Motor neuron (in vitro differentiated cells): Measurements from ENCODE around the gene TADA2B. TPM values are rescaled to one million over a fixed set of nuclear protein-coding genes. Genes with fewer than 3 reads are reported as not detected.

Experiments
- ATAC-seq, 8 experiments: fragments of 200-7000 bp; cut with Tn5 transposase; replicated peaks in 6 of 8; 2 replicates each; pipeline ENCODE4 v1.8.0; 2021; ENCODE audit warnings: mild to moderate bottlenecking in 8 of 8, moderate library complexity in 8 of 8
- H3K27ac ChIP-seq, 2 donors: fragments of 250-450 bp; sonication (Bioruptor Pico); 2 replicates each; pipeline ENCODE4 v1.9.0; 2021; ENCODE audit warnings: antibody characterized with exemption in 2 of 2, mild to moderate bottlenecking in 2 of 2, moderate library complexity in 1 of 2
- H3K4me1 ChIP-seq, 2 donors: fragments of 250-450 bp; sonication (Bioruptor Pico); replicated peaks in 1 of 2; 2 replicates each; pipeline ENCODE4 v1.6.1; 2021; ENCODE audit warnings: antibody characterized with exemption in 2 of 2, mild to moderate bottlenecking in 2 of 2, moderate library complexity in 1 of 2
- H3K4me3 ChIP-seq, 5 donors: fragments of 250-450 bp; sonication (Bioruptor Pico); 2 replicates each; pipeline ENCODE4 v1.9.0; 2021; ENCODE audit warnings: antibody characterized with exemption in 5 of 5, mild to moderate bottlenecking in 5 of 5, moderate library complexity in 4 of 5
- WGBS, 10 experiments: fragments of 450-650 bp; shearing (Covaris generic); methylation state at CpG; one replicate each; pipeline ENCODE4 v1.0.0; 2022; 5-methylcytosine and 5-hydroxymethylcytosine counted together
- in situ Hi-C, 9 experiments: fragments of 400-800 bp; cut with MboI; loops; one replicate each; pipeline ENCODE4 v1.15.0; 2021; ENCODE audit warnings: low sequenced_read_pairs in 9 of 9, low pct_unique_long_range_greater_than_20kb in 2 of 9; ENCODE audit not compliant: unreplicated experiment in 9 of 9
- total RNA-seq, 8 experiments: library from RNA; unstranded; fragments of 300-600 nt; gene quantifications; 2 replicates each; pipeline versions ENCODE4 v1.2.3 to v1.2.4, GENCODE V29; 2022

The TADA2B gene
- total RNA-seq, 8 experiments from 2014 or later = 11.2 to 19.8 (median 13.7) TPM

- Histone ChIP-seq H3K4me3 (no peak overlapping the region), H3K27ac (no peak overlapping the region), H3K4me1 (no peaks in the 10 kb centered on the region)
- in situ Hi-C loops = no loop called here
- no peak for ATAC-seq
- 73 to 100% (median 91%) methylated on average over 1 to 8 of the region's 12 CpGs; no CpG with 5 or more reads in 3 of the 10 experiments for WGBS, 10 experiments
These were observed 35.8 kb upstream of the TADA2B start for GRCh38 chr4:7007142-7007907.

- Histone ChIP-seq H3K27ac (no peak overlapping the region), H3K4me1 (no peaks in the 10 kb centered on the region), H3K4me3 (no peak overlapping the region)
- ATAC-seq = no peak
- in situ Hi-C loops = no loop called here
- 57 to 100% (median 76%) methylated on average over 1 to 2 of the region's 2 CpGs; no CpG with 5 or more reads in 4 of the 10 experiments for WGBS, 10 experiments
These were observed 35.2 kb upstream of the TADA2B start for GRCh38 chr4:7007944-7008343.

GRCh38 chr4:7009564-7009963 is 33.6 kb upstream of the TADA2B start:
- H3K27ac ChIP-seq = no peak overlapping the region
- in situ Hi-C loops = no loop called here
- no peaks in the 10 kb centered on the region for H3K4me1 ChIP-seq
- H3K4me3 ChIP-seq = no peak overlapping the region
- 35 to 100% (median 100%) methylated on average over 1 to 5 of the region's 5 CpGs; no CpG with 5 or more reads in 3 of the 10 experiments for WGBS, 10 experiments
- ATAC-seq = peak in 3 of 8 experiments; percentile 73 to 96 (median 80)

GRCh38 chr4:7013175-7013574 is 30.0 kb upstream of the TADA2B start:
- in situ Hi-C loops = no loop called here
- WGBS, 10 experiments = 90 to 100% (median 97%) methylated on average over 2 to 5 of the region's 11 CpGs; no CpG with 5 or more reads in 3 of the 10 experiments
- Histone ChIP-seq H3K4me1 (no peaks in the 10 kb centered on the region), H3K4me3 (no peak overlapping the region), H3K27ac (no peak overlapping the region)
- ATAC-seq = no peak

- Histone ChIP-seq H3K27ac (no peak overlapping the region), H3K4me1 (no peaks in the 10 kb centered on the region), H3K4me3 (no peak overlapping the region)
- in situ Hi-C loops = no loop called here
- no peak for ATAC-seq
- 80 to 100% (median 95%) methylated on average over 1 to 4 of the region's 12 CpGs; no CpG with 5 or more reads in 5 of the 10 experiments for WGBS, 10 experiments
These were observed 28.4 kb upstream of the TADA2B start for GRCh38 chr4:7014815-7015214.

GRCh38 chr4:7015383-7016035 is 27.7 kb upstream of the TADA2B start:
- in situ Hi-C loops = no loop called here
- WGBS, 10 experiments = 40 to 100% (median 93%) methylated on average over 1 to 10 of the region's 12 CpGs; no CpG with 5 or more reads in 1 of the 10 experiments
- H3K27ac ChIP-seq = no peak overlapping the region

GRCh38 chr4:7016086-7016485 is 27.1 kb upstream of the TADA2B start:
- 50 to 100% (median 70%) methylated on average over 1 to 8 of the region's 11 CpGs; no CpG with 5 or more reads in 4 of the 10 experiments for WGBS, 10 experiments
- H3K27ac ChIP-seq = no peak overlapping the region
- ATAC-seq = no peak
- no peaks in the 10 kb centered on the region for H3K4me1 ChIP-seq
- in situ Hi-C loops = no loop called here
- no peak overlapping the region for H3K4me3 ChIP-seq

More at GRCh38 chr4:7015383-7016035, 27.7 kb upstream of the TADA2B start:
- ATAC-seq = no peak
- Histone ChIP-seq H3K4me3 (no peak overlapping the region), H3K4me1 (no peaks in the 10 kb centered on the region)

GRCh38 chr4:7016512-7016911 is 26.7 kb upstream of the TADA2B start:
- Histone ChIP-seq H3K4me1 (no peaks in the 10 kb centered on the region), H3K4me3 (no peak overlapping the region), H3K27ac (no peak overlapping the region)
- in situ Hi-C loops = no loop called here
- 79 to 100% (median 90%) methylated on average over 2 to 6 of the region's 6 CpGs; no CpG with 5 or more reads in 2 of the 10 experiments for WGBS, 10 experiments
- ATAC-seq = no peak

- WGBS, 10 experiments = 80 to 100% (median 95%) methylated on average over 1 to 5 of the region's 6 CpGs; no CpG with 5 or more reads in 2 of the 10 experiments
- H3K27ac ChIP-seq = no peak overlapping the region
These were observed 25.6 kb upstream of the TADA2B start for GRCh38 chr4:7017446-7018048.

GRCh38 chr4:7018281-7018680 is 24.9 kb upstream of the TADA2B start:
- Histone ChIP-seq H3K4me3 (no peak overlapping the region), H3K27ac (no peak overlapping the region), H3K4me1 (no peaks in the 10 kb centered on the region)
- in situ Hi-C loops = no loop called here
- 83 to 100% (median 100%) methylated on average over 1 to 4 of the region's 9 CpGs; no CpG with 5 or more reads in 3 of the 10 experiments for WGBS, 10 experiments
- ATAC-seq = no peak

More at GRCh38 chr4:7017446-7018048, 25.6 kb upstream of the TADA2B start:
- in situ Hi-C loops = no loop called here
- Histone ChIP-seq H3K4me1 (no peaks in the 10 kb centered on the region), H3K4me3 (no peak overlapping the region)
- no peak for ATAC-seq

- Histone ChIP-seq H3K4me3 (no peak overlapping the region), H3K4me1 (no peaks in the 10 kb centered on the region), H3K27ac (no peak overlapping the region)
- in situ Hi-C loops = no loop called here
- 93% methylated on average over 3 of the region's 10 CpGs; no CpG with 5 or more reads in 9 of the 10 experiments for WGBS, 10 experiments
- ATAC-seq = no peak
These were observed 23.8 kb upstream of the TADA2B start for GRCh38 chr4:7019367-7019766.

- Histone ChIP-seq H3K4me3 (no peak overlapping the region), H3K4me1 (no peaks in the 10 kb centered on the region), H3K27ac (no peak overlapping the region)
- no peak for ATAC-seq
- in situ Hi-C loops = no loop called here
- 80 to 100% (median 100%) methylated on average over 1 to 2 of the region's 2 CpGs; no CpG with 5 or more reads in 5 of the 10 experiments for WGBS, 10 experiments
These were observed 22.9 kb upstream of the TADA2B start for GRCh38 chr4:7020290-7020689.

- no peak for ATAC-seq
- 90 to 100% (median 97%) methylated on average over 1 to 10 of the region's 11 CpGs; no CpG with 5 or more reads in 2 of the 10 experiments for WGBS, 10 experiments
- H3K27ac ChIP-seq = no peak overlapping the region
- H3K4me3 ChIP-seq = no peak overlapping the region
- H3K4me1 ChIP-seq = no peaks in the 10 kb centered on the region
- in situ Hi-C loops = no loop called here
These were observed 22.3 kb upstream of the TADA2B start for GRCh38 chr4:7020856-7021255.
